Ovary (tissue), 9 donors: ENCODE results near the gene ANKLE1. TPM values are rescaled to one million over a fixed set of nuclear protein-coding genes. Genes with fewer than 3 reads are reported as not detected.

Experiments used
- DNase-seq, 5 donors: peaks; one replicate each; pipeline ENCODE4 v3.0.0-alpha.2; 2019 to 2020
- H3K27ac ChIP-seq, 2 donors: fragments of 200-600 bp; one replicate each; pipeline versions ENCODE4 v1.5.1 to v1.8.0; 2019 to 2022
- H3K27me3 ChIP-seq: fragments of 200-600 bp; one replicate; pipeline ENCODE4 v1.8.0; 2022
- H3K36me3 ChIP-seq: fragments of 200-600 bp; sonication (generic); one replicate; pipeline ENCODE4 v1.5.1; 2019
- H3K4me1 ChIP-seq: one replicate; pipeline ENCODE4 v1.8.1; 2013; ENCODE audit warnings: mild to moderate bottlenecking, moderate library complexity; ENCODE audit not compliant: insufficient read depth
- H3K4me3 ChIP-seq: fragments of 200-600 bp; sonication (generic); one replicate; pipeline ENCODE4 v1.5.1; 2017
- H3K9me3 ChIP-seq, 2 donors: fragments of 200-600 bp in 1 of 2; sonication (generic) in 1 of 2; one replicate each; pipeline versions ENCODE4 v1.5.1 to v1.8.1; 2013 to 2019; ENCODE audit warnings: mild to moderate bottlenecking in 1 of 2, moderate library complexity in 1 of 2
- CTCF ChIP-seq, 3 donors: fragments of 450-650 bp in 2 of 3; fragments of 200-600 bp in 1 of 3; IDR thresholded peaks; one replicate each; pipeline versions ENCODE4 v1.5.1 to v1.8.0; 2016 to 2022; ENCODE audit warnings: antibody characterized with exemption in 3 of 3, mild to moderate bottlenecking in 1 of 3
- EP300 ChIP-seq: sonication (generic); formaldehyde crosslinking; IDR thresholded peaks from one replicate; pipeline ENCODE4 v1.6.1; 2017; ENCODE audit warnings: antibody characterized with exemption
- POLR2A ChIP-seq: fragments of 450-650 bp; IDR thresholded peaks from one replicate; pipeline ENCODE4 v1.6.1; 2017; ENCODE audit warnings: antibody characterized with exemption, mild to moderate bottlenecking, moderate library complexity
- WGBS, 3 donors: extraction: QIAGEN DNeasy Blood & Tissue Kit in 1 of 3; methylation state at CpG; one replicate each; pipeline versions ENCODE4 v1.1.5 to v1.1.7; 2013 to 2017; 5-methylcytosine and 5-hydroxymethylcytosine counted together
- intact Hi-C, 4 donors: fragments of 100-400 bp; cut with DNase I; formaldehyde crosslinking; loops; one replicate each; pipeline versions ENCODE4 v1.11.0 to v1.15.1; 2022 to 2023
- polyA plus RNA-seq, 2 donors: library from polyadenylated mRNA; stranded (reverse); fragments of 200-250 nt in 1 of 2; fragments of 350-450 nt in 1 of 2; fragmentation: Illumina TruSeq in 1 of 2; extraction: RNeasy Lipid Tissue Mini Kit (QIAGEN cat#74804) in 1 of 2; gene quantifications; one replicate each; pipeline ENCODE4 v1.2.3, GENCODE V29; 2013 to 2014
- total RNA-seq, 7 donors: library from RNA; depleted of rRNA in 2 of 7; stranded (reverse); fragments of >200 nt in 2 of 7; fragmentation: NEBNext Ultra II Directional in 3 of 7; extraction: Animal tissue kit (Norgen Biotek cat#: 25700) in 3 of 7; gene quantifications; one replicate each; pipeline versions ENCODE4 v1.1.0 to v1.2.4, GENCODE V29; 2016 to 2023
- donor health status: DM: no; HTN: no; CAD: no; lungs with moderate emphysema.
- donor health status: DM: no; HTN: no; CAD: no.
- donor health status: Bipolar disorder and iron deficiency.
- donor health status: DM: yes; HTN: yes; CAD: no.
- donor health status: DM: no; HTN: no; CAD: no.
- donor health status: DM: yes; HTN: yes; CAD: no.

ANKLE1 gene
- total and polyA plus RNA-seq, 9 donors = 0.12 to 1.6 (median 0.81) TPM

- 65 to 68% (median 66%) methylated on average over 24 of the region's 24 CpGs for WGBS, 3 donors
- H3K27me3 ChIP-seq = no peaks in the 10 kb centered on the region
- no peaks in the 10 kb centered on the region for H3K9me3 ChIP-seq
- no peaks in the 10 kb centered on the region for H3K36me3 ChIP-seq
- no peaks in the 10 kb centered on the region for H3K4me1 ChIP-seq
- no peak overlapping the region for H3K4me3 ChIP-seq
- intact Hi-C loops = no loop called here
- DNase-seq = no peak
- H3K27ac ChIP-seq = no peak overlapping the region
- no peak for TF ChIP-seq POLR2A
- TF ChIP-seq EP300 = no peak
- no peak for TF ChIP-seq CTCF (IDR thresholded peaks at IDR 0.05)
Observed at GRCh38 chr19:17240062-17240752, 41.5 kb upstream of the ANKLE1 start.

- Histone ChIP-seq H3K27me3 (no peaks in the 10 kb centered on the region), H3K4me3 (no peak overlapping the region), H3K36me3 (no peaks in the 10 kb centered on the region), H3K27ac (no peak overlapping the region), H3K4me1 (no peaks in the 10 kb centered on the region), H3K9me3 (no peaks in the 10 kb centered on the region)
- intact Hi-C loops = no loop called here
- TF ChIP-seq EP300 = no peak
- no peak for TF ChIP-seq POLR2A
- TF ChIP-seq CTCF (IDR thresholded peaks at IDR 0.05) = no peak
- WGBS, 3 donors = 92 to 96% (median 96%) methylated on average over 6 of the region's 6 CpGs
- no peak for DNase-seq
Observed at GRCh38 chr19:17240826-17241399, 40.8 kb upstream of the ANKLE1 start.

GRCh38 chr19:17242431-17243208, 39.1 kb upstream of the ANKLE1 start:
- DNase-seq = no peak
- TF ChIP-seq EP300 (no peak), POLR2A (no peak), CTCF (IDR thresholded peaks at IDR 0.05) (no peak)
- H3K36me3 ChIP-seq = no peaks in the 10 kb centered on the region
- intact Hi-C loops = no loop called here
- H3K4me3 ChIP-seq = no peak overlapping the region
- 44 to 68% (median 58%) methylated on average over 5 to 8 of the region's 8 CpGs for WGBS, 3 donors
- peaks cover 4% of the 10 kb centered on the region for H3K4me1 ChIP-seq
- H3K27me3 ChIP-seq = no peaks in the 10 kb centered on the region
- H3K9me3 ChIP-seq = no peaks in the 10 kb centered on the region
- H3K27ac ChIP-seq = peak overlapping the region in 1 of 2 donors; percentile 15

- no peaks in the 10 kb centered on the region for H3K9me3 ChIP-seq
- H3K4me1 ChIP-seq = peaks cover 4% of the 10 kb centered on the region
- H3K27me3 ChIP-seq = no peaks in the 10 kb centered on the region
- peak overlapping the region in 1 of 2 donors; percentile 46 for H3K27ac ChIP-seq
- TF ChIP-seq POLR2A (no peak), CTCF (IDR thresholded peaks at IDR 0.05) (no peak)
- peak overlapping the region; percentile 87 for H3K4me3 ChIP-seq
- no peaks in the 10 kb centered on the region for H3K36me3 ChIP-seq
- DNase-seq = no peak
- WGBS, 3 donors = 30 to 40% (median 40%) methylated on average over 6 to 8 of the region's 8 CpGs
- intact Hi-C loops = no loop called here
Observed at GRCh38 chr19:17243211-17243829, 38.4 kb upstream of the ANKLE1 start.
